AG08395 (cell line): Measurements from ENCODE around the gene CHST15.

Source experiments
- DNase-seq: peaks from one replicate; pipeline ENCODE4 v3.0.0; 2012; ENCODE audit warnings: mixed read lengths, low spot score

The CHST15 gene

GRCh38 chr10:124065382-124066125 lies 27.8 kb downstream of the CHST15 start:
- no peak for DNase-seq

GRCh38 chr10:124064676-124065075 lies 28.7 kb downstream of the CHST15 start:
- DNase-seq = no peak

- peak; percentile 89 for DNase-seq
Measured at GRCh38 chr10:124063750-124064603, 29.4 kb downstream of the CHST15 start.

GRCh38 chr10:124062390-124062789 lies 31.0 kb downstream of the CHST15 start:
- no peak for DNase-seq

GRCh38 chr10:124061030-124061429 lies 32.4 kb downstream of the CHST15 start:
- no peak for DNase-seq

- no peak for DNase-seq
Measured at GRCh38 chr10:124060148-124060720, 33.2 kb downstream of the CHST15 start.

GRCh38 chr10:124059551-124059950 lies 33.8 kb downstream of the CHST15 start:
- no peak for DNase-seq

GRCh38 chr10:124058346-124059003 lies 34.9 kb downstream of the CHST15 start:
- peak; percentile 35 for DNase-seq

- DNase-seq = no peak
Measured at GRCh38 chr10:124057601-124058000, 35.8 kb downstream of the CHST15 start.

- no peak for DNase-seq
Measured at GRCh38 chr10:124056337-124056980, 36.9 kb downstream of the CHST15 start.

- DNase-seq = no peak
Measured at GRCh38 chr10:124053971-124054370, 39.4 kb downstream of the CHST15 start.

- DNase-seq = no peak
Measured at GRCh38 chr10:124052561-124052960, 40.8 kb downstream of the CHST15 start.

- DNase-seq = no peak
Measured at GRCh38 chr10:124050021-124051015, 43.1 kb downstream of the CHST15 start.

GRCh38 chr10:124049484-124049883 lies 43.9 kb downstream of the CHST15 start:
- peak; percentile 31 for DNase-seq

- no peak for DNase-seq
Measured at GRCh38 chr10:124048371-124049290, 44.8 kb downstream of the CHST15 start.

- no peak for DNase-seq
Measured at GRCh38 chr10:124047427-124048152, 45.8 kb downstream of the CHST15 start.

- DNase-seq = no peak
Measured at GRCh38 chr10:124045801-124046355, 47.5 kb downstream of the CHST15 start.

GRCh38 chr10:124045276-124045675 lies 48.1 kb downstream of the CHST15 start:
- no peak for DNase-seq
